ENCODE results near the gene PXN. TPM values are rescaled to one million over a fixed set of nuclear protein-coding genes. Genes with fewer than 3 reads are reported as not detected.

The PXN gene
- total and polyA plus RNA-seq, 10 of the 15 experiments (the other 5 are each of a cell fraction or from before 2014, with no cell fraction given): 1.0 to 32.0 (median 11.5) TPM

DNA sequence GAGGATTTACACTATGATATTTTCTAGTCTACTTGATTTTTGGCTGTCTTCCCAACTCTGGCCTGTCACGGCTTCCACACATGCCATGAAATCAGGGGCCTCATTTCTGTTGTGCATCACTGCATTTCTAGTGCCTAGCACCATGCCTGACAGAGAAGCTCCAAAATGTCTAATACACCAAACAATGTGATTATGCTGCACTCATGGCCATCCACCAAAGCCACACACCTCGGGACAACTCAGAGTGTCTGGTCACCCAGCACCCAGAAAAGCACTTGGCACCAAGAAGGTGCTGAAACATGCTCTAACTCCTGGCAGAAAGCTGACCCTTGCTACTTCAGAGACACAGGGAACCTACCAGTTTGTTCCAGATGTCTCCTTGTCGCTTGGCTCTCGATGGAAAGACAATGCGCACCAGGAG, 82.3 kb downstream of the PXN start (continued):
- TF ChIP-seq, protein P1, sequence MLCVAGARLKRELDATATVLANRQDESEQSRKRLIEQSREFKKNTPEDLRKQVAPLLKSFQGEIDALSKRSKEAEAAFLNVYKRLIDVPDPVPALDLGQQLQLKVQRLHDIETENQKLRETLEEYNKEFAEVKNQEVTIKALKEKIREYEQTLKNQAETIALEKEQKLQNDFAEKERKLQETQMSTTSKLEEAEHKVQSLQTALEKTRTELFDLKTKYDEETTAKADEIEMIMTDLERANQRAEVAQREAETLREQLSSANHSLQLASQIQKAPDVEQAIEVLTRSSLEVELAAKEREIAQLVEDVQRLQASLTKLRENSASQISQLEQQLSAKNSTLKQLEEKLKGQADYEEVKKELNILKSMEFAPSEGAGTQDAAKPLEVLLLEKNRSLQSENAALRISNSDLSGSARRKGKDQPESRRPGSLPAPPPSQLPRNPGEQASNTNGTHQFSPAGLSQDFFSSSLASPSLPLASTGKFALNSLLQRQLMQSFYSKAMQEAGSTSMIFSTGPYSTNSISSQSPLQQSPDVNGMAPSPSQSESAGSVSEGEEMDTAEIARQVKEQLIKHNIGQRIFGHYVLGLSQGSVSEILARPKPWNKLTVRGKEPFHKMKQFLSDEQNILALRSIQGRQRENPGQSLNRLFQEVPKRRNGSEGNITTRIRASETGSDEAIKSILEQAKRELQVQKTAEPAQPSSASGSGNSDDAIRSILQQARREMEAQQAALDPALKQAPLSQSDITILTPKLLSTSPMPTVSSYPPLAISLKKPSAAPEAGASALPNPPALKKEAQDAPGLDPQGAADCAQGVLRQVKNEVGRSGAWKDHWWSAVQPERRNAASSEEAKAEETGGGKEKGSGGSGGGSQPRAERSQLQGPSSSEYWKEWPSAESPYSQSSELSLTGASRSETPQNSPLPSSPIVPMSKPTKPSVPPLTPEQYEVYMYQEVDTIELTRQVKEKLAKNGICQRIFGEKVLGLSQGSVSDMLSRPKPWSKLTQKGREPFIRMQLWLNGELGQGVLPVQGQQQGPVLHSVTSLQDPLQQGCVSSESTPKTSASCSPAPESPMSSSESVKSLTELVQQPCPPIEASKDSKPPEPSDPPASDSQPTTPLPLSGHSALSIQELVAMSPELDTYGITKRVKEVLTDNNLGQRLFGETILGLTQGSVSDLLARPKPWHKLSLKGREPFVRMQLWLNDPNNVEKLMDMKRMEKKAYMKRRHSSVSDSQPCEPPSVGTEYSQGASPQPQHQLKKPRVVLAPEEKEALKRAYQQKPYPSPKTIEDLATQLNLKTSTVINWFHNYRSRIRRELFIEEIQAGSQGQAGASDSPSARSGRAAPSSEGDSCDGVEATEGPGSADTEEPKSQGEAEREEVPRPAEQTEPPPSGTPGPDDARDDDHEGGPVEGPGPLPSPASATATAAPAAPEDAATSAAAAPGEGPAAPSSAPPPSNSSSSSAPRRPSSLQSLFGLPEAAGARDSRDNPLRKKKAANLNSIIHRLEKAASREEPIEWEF (IDR thresholded peaks at IDR 0.05; ENCODE audit: insufficient replicate concordance, low read depth, low read length): no peak
- TF ChIP-seq, protein P2, sequence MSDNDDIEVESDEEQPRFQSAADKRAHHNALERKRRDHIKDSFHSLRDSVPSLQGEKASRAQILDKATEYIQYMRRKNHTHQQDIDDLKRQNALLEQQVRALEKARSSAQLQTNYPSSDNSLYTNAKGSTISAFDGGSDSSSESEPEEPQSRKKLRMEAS (IDR thresholded peaks at IDR 0.05; ENCODE audit: low read depth, low read length): no peak
- TF ChIP-seq NFYA (IDR thresholded peaks at IDR 0.05; ENCODE audit: borderline replicate concordance, low read depth, low read length): no peak
- TF ChIP-seq EGR1 (IDR thresholded peaks at IDR 0.05; ENCODE audit: borderline replicate concordance in 1 of 2, low read depth in 2 of 2, low read length in 2 of 2): no peak
- TF ChIP-seq BRCA1 (IDR thresholded peaks at IDR 0.05; ENCODE audit: low read depth, low read length): no peak
- TF ChIP-seq POU2F2 (IDR thresholded peaks at IDR 0.05; ENCODE audit: borderline replicate concordance, low read depth, low read length): no peak
- no peak for TF ChIP-seq BMI1 (IDR thresholded peaks at IDR 0.05; ENCODE audit: borderline replicate concordance)
- TF ChIP-seq, protein P3, sequence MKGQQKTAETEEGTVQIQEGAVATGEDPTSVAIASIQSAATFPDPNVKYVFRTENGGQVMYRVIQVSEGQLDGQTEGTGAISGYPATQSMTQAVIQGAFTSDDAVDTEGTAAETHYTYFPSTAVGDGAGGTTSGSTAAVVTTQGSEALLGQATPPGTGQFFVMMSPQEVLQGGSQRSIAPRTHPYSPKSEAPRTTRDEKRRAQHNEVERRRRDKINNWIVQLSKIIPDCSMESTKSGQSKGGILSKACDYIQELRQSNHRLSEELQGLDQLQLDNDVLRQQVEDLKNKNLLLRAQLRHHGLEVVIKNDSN (IDR thresholded peaks at IDR 0.05; ENCODE audit: borderline replicate concordance, extremely low read length, insufficient read depth, low read depth, low read length): no peak
- no peak for TF ChIP-seq BACH1 (IDR thresholded peaks at IDR 0.05; ENCODE audit: borderline replicate concordance)
